Body of pancreas (tissue), 4 donors: ENCODE data around the gene CSTPP1. TPM values are rescaled to one million over a fixed set of nuclear protein-coding genes. Genes with fewer than 3 reads are reported as not detected.

Experiments
- ATAC-seq: fragments of 150-250 bp; one replicate; pipeline ENCODE4 v1.9.1; 2016
- DNase-seq, 4 donors: peaks; one replicate each; pipeline ENCODE4 v3.0.0-alpha.2; 2019
- H3K27ac ChIP-seq, 4 donors: fragments of 200-600 bp; sonication (generic); 1 replicate in 3 of 4; 2 replicates in 1 of 4; pipeline versions ENCODE4 v1.5.1 to v1.6.1; 2016 to 2019; ENCODE audit warnings: mild to moderate bottlenecking in 1 of 4, mixed read lengths in 1 of 4, moderate library complexity in 1 of 4
- H3K27me3 ChIP-seq, 2 donors: fragments of 200-600 bp; sonication (generic); one replicate each; pipeline ENCODE4 v1.6.0; 2016; ENCODE audit warnings: mild to moderate bottlenecking in 1 of 2
- H3K36me3 ChIP-seq, 2 donors: fragments of 200-600 bp; sonication (generic); replicated peaks in 1 of 2; 2 replicates each; pipeline ENCODE4 v1.5.1; 2016; ENCODE audit warnings: low read depth in 2 of 2; ENCODE audit not compliant: insufficient read depth in 1 of 2
- H3K4me1 ChIP-seq: fragments of 200-600 bp; sonication (generic); one replicate; pipeline ENCODE4 v1.6.0; 2016
- H3K4me3 ChIP-seq, 2 donors: fragments of 200-600 bp; sonication (generic); 1 replicate in 1 of 2; 2 replicates in 1 of 2; pipeline ENCODE4 v1.5.1; 2016 to 2019
- H3K9me3 ChIP-seq, 3 donors: fragments of 200-600 bp; sonication (generic); 1 replicate in 2 of 3; 2 replicates in 1 of 3; pipeline ENCODE4 v1.5.1; 2016
- POLR2A ChIP-seq, 3 donors: fragments of 450-650 bp; IDR thresholded peaks; one replicate each; pipeline ENCODE4 v1.6.1; 2016; ENCODE audit warnings: antibody characterized with exemption in 3 of 3, mild to moderate bottlenecking in 2 of 3
- WGBS, 2 donors: methylation state at CpG; one replicate each; pipeline ENCODE4 v1.1.5; 2017; 5-methylcytosine and 5-hydroxymethylcytosine counted together
- intact Hi-C: fragments of 100-400 bp; cut with DNase I; formaldehyde crosslinking; loops from one replicate; pipeline ENCODE4 v1.15.1; 2023
- total RNA-seq, 2 donors: library from RNA; depleted of rRNA; stranded (reverse); fragments of >200 nt; gene quantifications; one replicate each; pipeline ENCODE4 v1.1.0, GENCODE V29; 2016
- TF ChIP-seq, protein P1 (sequence below), 7 experiments: fragments of 450-650 bp in 4 of 7; fragments of 200-600 bp in 3 of 7; sonication (generic) in 3 of 7; IDR thresholded peaks; one replicate each; pipeline ENCODE4 v1.5.1; 2016 to 2019; ENCODE audit warnings: antibody characterized with exemption in 7 of 7

CSTPP1 gene
- total RNA-seq, 2 donors from 2014 or later: 11.2 to 13.2 TPM

DNA sequence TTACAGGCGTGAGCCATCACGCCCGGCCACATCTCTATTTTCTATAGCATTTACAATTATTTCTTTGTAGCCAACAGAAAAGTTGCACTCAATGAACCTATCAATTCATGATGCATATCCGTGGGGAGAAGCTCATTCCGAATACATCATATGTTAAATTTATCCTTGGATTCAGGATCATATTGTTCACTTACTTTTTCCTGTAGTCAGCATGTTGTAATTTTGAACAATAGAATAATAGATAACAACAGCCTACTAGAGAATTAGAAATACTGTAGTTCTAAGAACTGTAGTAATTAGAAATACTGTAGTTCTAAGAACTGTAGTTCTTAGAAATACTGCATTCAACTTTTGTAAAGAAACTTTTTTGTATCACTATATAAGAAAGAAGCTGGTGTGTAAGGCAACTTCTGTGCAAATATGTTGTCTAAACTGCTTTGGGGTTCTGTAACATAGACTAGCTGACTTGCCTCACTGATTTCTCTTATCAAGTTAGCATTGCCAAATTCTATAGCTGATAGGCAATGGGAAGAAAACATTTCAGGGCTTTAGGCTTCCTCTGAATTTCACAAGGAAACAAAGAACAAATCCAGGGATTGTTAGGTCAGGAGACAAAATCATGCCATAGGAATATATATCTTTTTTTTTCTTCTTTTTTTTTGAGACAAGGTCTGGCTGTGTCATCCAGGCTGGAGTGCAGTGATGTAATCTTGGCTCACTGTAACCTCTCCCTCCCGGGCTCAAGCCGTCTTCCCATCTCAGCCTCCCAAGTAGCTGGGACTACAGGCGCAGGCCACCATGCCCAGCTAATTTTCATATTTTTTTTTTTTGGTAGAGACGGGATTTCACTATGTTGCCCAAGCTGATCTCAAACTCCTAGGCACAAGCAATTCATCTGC is 91.9 kb downstream of the CSTPP1 start:
- H3K36me3 ChIP-seq: no peaks in the 10 kb centered on the region
- DNase-seq (no peak), ATAC-seq (no peak)
- intact Hi-C loops: no loop called here
- no peaks in the 10 kb centered on the region for H3K9me3 ChIP-seq
- no peak overlapping the region for H3K27ac ChIP-seq
- 86 to 90% methylated on average over 9 of the region's 9 CpGs for WGBS, 2 donors
- H3K27me3 ChIP-seq: no peaks in the 10 kb centered on the region
- H3K4me1 ChIP-seq: peaks cover 9% of the 10 kb centered on the region
- H3K4me3 ChIP-seq: no peak overlapping the region
- TF ChIP-seq, protein P1, sequence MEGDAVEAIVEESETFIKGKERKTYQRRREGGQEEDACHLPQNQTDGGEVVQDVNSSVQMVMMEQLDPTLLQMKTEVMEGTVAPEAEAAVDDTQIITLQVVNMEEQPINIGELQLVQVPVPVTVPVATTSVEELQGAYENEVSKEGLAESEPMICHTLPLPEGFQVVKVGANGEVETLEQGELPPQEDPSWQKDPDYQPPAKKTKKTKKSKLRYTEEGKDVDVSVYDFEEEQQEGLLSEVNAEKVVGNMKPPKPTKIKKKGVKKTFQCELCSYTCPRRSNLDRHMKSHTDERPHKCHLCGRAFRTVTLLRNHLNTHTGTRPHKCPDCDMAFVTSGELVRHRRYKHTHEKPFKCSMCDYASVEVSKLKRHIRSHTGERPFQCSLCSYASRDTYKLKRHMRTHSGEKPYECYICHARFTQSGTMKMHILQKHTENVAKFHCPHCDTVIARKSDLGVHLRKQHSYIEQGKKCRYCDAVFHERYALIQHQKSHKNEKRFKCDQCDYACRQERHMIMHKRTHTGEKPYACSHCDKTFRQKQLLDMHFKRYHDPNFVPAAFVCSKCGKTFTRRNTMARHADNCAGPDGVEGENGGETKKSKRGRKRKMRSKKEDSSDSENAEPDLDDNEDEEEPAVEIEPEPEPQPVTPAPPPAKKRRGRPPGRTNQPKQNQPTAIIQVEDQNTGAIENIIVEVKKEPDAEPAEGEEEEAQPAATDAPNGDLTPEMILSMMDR (IDR thresholded peaks at IDR 0.05): no peak
- no peak for TF ChIP-seq POLR2A (IDR thresholded peaks at IDR 0.05)

DNA sequence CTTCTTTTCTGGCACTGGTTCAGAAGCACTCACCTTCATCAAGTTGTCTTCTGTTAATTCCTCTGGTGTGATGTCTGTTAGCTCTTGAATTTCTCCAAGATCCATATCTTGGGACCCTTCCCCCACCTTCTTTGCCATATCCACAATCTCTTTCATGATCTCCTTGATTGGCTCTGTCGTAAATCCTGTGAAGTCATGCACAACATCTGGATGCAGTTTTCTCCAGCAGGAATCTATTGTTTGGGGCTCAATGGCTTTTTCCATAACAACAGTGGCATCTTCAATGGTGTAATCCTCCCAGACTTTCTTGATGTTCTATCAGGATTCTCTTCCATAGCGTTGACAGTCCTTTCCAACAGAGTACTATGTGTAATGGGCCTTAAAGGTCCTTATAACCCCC is 96.9 kb downstream of the CSTPP1 start:
- no peak for DNase-seq
- Histone ChIP-seq H3K4me3 (no peak overlapping the region), H3K27ac (no peak overlapping the region), H3K27me3 (no peaks in the 10 kb centered on the region), H3K4me1 (no peaks in the 10 kb centered on the region), H3K9me3 (no peaks in the 10 kb centered on the region), H3K36me3 (no peaks in the 10 kb centered on the region)
- no peak for ATAC-seq
- 92% methylated on average over 2 of the region's 2 CpGs for WGBS, 2 donors
- intact Hi-C loops: no loop called here
- TF ChIP-seq, protein P1 (IDR thresholded peaks at IDR 0.05): no peak
- no peak for TF ChIP-seq POLR2A (IDR thresholded peaks at IDR 0.05)

DNA sequence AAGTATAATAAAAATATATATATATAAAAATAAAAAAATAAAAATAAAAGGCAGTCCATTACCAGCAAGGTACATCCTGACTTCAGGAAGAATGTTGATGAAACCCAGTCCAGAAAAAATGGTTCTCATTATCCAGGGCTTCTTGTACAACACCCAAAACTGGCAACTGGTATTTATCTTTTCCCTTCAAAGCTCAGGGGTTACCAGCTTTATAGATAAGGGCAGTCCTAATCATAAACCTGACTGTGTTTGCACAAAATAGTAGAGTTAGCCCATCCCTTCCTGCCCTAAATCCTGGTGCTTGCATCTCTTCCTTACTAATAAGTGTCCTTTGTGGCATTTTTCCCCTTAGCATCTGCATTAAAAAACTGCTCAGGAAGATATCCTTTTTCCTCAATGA is 97.5 kb downstream of the CSTPP1 start:
- no peaks in the 10 kb centered on the region for H3K4me1 ChIP-seq
- intact Hi-C loops: no loop called here
- H3K27ac ChIP-seq: no peak overlapping the region
- DNase-seq (no peak), ATAC-seq (no peak)
- H3K27me3 ChIP-seq: no peaks in the 10 kb centered on the region
- no peaks in the 10 kb centered on the region for H3K9me3 ChIP-seq
- no peaks in the 10 kb centered on the region for H3K36me3 ChIP-seq
- no peak overlapping the region for H3K4me3 ChIP-seq
- TF ChIP-seq POLR2A (IDR thresholded peaks at IDR 0.05): no peak
- TF ChIP-seq, protein P1 (IDR thresholded peaks at IDR 0.05): no peak

DNA sequence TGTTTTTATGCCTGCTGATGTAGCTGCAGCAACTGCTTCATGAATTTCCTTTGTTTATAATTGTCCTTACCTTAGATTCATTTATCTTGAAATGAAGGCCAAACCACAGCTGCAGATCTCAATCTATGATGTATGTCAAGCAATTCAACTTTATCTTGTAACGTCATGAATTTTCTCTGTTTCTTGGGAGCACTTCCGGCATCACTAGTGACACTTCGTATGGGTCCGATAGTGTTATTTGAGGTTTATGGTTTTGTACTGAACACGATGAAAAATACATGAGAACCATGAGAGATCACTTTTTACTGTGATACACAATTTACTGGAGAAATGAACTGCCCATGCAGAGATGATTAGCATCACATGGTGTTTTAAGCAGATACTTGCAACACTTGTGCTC is 98.5 kb downstream of the CSTPP1 start:
- H3K36me3 ChIP-seq: no peaks in the 10 kb centered on the region
- no peak for ATAC-seq
- WGBS, 2 donors: 81 to 89% methylated on average over 5 of the region's 5 CpGs

More for the DNA sequence above, 98.5 kb downstream of the CSTPP1 start:
- intact Hi-C loops: no loop called here
- Histone ChIP-seq H3K27ac (no peak overlapping the region), H3K4me3 (no peak overlapping the region), H3K4me1 (no peaks in the 10 kb centered on the region), H3K9me3 (no peaks in the 10 kb centered on the region), H3K27me3 (no peaks in the 10 kb centered on the region)
- DNase-seq: no peak
- TF ChIP-seq POLR2A (IDR thresholded peaks at IDR 0.05): no peak
- TF ChIP-seq, protein P1 (IDR thresholded peaks at IDR 0.05): no peak
